SW480 (cell line): ENCODE data around the gene ENTREP1.
"Not testable (repeated sequence)": the region's sequence is repeated elsewhere in the genome, so short reads cannot be mapped to it uniquely, and the experiment has no call there.

Experiments
- DNase-seq: peaks from one replicate; pipeline ENCODE4 v3.0.0-alpha.2; 2016; ENCODE audit warnings: low spot score

ENTREP1 gene

DNA sequence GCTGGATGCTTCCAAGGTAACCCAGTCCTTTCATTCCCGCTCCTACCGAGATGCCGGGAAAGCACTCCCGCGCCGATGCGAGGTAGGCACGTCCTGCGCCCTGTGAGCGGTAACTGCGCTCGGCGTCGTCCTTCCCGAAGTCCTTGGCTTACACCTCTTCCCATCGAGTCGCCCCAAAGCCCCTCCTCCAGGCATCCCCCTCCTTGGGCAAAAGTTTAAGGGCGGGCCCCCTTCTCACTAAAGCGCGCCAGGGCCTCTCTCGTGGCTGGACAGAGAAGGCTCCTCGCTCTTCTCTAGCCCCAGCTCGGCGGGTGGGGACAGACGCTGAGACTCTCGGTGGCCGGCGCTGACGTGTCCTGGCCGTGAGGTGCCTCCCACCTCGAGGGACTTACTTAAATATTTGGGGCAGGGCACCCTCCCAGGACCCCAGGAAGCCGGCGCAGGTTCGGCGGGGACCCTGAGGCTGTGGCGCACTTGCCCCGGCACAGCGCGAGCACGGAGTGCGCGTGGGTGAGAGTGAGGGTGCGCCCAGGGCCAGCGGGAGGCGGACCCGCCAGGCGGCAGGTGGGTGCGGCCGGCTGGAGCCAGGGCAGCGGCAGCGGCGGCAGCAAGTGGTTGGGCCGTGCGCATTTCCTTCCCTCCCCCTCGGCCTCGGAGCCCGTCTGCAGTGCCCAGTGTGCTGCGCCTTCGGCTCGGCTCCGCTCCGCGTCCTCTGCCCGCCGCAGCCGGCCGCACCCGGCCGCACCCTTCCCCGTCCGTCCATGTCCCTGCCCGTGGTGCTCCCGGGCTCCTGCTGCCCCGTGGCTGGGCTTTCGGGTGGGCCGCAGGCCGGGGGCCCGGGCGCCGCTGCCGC, at the start of gene ENTREP1:
Gene ENTREP1 (plus strand): TSS at position 667 of the 853 bp plus-strand sequence. CDS start 95 bp downstream, at position 762.
- peak; percentile 80 for DNase-seq

DNA sequence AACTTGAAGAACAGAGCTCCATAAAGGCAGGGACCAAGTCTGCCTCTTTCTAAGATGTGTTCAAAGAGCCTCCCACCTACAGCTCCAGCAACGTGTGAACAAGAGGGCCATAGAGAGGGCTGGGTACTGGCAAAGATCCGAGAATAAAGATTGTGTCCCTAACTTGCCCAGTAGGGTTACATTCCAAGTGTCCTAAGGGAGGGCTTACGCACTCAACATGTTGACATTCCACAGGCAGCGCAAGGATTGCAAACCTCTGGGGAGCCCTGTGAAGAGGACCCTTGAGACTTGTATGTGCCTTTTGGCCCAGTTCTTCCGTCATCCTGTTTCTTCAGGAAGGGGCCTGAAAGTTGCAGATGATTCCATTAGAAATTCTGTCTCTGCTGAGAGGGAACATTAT, 48.2 kb upstream of the ENTREP1 start:
- DNase-seq = no peak

DNA sequence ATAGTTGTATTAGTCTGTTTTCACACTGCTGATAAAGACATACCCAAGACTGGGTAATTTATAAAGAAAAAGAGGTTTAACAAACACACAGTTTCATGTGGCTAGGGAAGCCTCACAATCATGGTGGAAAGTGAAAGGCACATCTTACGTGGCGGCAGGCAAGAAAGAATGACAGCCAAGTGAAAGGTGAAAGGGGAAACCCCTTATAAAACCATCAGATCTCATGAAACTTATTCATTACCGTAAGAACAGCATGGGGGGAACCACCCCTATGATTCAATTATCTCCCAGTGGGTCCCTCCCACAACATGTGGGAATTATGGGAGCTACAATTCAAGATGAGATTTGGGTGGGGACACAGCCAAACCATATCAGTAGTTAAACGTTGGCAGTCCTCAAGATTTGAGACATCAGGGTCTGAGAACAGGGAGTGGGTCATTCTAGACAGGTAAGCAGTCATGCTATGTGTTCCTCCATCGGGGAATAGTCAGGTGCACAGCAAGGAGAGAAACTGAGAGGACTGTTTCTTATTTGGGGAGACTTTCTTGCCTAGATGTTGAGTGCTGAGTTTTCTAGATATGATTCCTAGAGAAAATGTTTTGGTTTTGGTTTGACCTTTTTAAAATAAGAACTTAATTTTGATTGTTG, 45.8 kb upstream of the ENTREP1 start:
- no peak for DNase-seq

DNA sequence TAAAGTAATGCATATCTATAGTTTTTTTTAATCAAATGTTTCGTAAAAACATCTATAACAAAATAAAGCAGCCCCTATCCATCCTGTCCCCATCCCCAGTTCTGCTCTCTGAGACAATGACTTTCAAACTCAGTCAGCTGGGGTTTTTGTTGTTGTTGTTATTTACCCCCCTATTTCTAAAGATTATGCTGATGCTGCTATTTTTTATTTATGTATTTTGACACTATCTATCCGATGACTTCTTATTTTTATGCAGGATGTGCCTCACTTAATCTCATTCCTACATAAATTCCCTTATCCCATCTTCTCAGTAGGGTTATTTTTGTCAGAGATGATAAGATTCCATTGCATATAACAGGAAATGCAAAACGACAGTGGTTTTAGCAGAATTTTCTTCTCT, 45.3 kb upstream of the ENTREP1 start:
- no peak for DNase-seq

- no peak for DNase-seq
Measured at GRCh38 chr9:69283003-69283402, 42.0 kb upstream of the ENTREP1 start.

DNA sequence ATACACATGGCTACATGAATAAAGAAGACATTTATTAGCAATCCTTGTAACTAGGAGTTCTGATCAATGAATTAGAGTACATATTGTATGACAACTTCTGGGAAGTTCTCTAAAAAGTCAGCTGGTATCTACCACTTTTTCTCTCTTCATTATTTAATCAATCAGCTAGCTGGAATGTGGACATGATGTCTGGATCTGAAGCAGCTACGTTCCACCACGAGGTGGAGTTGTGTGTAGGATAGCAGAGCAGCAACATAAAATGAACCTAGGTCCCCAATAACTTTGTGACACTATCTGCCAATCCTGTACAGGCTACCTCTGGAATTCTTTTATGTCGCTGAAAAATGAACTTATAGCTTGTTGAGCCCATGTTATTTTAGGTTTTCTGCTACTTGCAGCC, 32.9 kb upstream of the ENTREP1 start:
- no peak for DNase-seq

GRCh38 chr9:69293156-69293555, 31.9 kb upstream of the ENTREP1 start:
- no peak for DNase-seq

GRCh38 chr9:69295872-69296552, 29.0 kb upstream of the ENTREP1 start:
- DNase-seq = no peak

DNA sequence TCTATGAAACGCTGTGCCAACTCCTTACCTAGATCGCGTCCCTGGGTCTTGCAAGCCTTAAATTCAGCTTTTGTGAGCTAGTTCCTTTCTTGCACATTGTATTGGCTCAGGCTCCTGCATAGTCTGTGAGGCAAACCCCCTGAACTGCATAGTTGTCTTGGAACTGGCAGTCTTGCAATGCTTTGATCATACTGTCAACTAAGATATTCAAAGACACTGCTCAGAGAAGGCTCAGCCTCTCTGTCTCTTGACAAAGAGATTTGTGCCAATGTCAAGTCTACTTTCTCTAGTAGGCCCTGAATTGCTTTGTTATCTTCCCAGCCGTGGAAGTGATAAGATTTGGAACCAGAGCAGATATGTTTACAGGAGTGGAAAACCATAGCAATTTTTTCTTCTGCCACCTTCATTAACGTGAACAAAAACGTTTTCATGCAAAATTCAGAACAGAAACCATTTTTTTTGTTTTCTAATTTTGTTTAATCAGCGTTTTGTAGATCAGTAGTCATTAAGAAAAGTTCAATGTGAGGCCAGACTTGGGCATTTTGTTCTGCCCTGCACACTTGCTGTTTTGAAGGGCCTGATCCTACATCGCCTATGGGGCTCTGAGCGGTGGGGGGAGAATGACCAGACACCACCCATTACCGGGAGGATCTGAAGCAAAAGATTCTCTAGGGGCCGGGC, 27.6 kb upstream of the ENTREP1 start:
- DNase-seq = no peak

GRCh38 chr9:69299315-69299714, 25.7 kb upstream of the ENTREP1 start:
- DNase-seq = no peak

DNA sequence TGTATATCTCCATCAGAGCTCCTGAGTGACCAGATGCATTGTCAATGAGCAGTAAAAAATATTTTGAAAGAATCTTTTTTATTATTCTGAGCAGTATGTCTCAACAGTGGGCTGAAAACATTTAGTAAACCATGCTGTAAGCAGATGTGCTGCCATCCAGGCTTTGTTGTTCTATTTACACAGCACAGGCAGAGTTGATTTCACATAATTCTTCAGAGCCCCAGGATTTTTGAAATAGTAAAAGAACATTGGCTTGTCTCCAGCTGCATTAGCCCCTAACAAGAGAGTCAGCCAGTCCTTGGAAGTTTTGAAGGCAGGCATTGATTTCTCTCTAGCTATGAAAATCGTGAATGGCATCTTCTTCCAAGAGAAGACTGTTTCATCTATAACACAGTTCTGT, 25.2 kb upstream of the ENTREP1 start:
- no peak for DNase-seq

DNA sequence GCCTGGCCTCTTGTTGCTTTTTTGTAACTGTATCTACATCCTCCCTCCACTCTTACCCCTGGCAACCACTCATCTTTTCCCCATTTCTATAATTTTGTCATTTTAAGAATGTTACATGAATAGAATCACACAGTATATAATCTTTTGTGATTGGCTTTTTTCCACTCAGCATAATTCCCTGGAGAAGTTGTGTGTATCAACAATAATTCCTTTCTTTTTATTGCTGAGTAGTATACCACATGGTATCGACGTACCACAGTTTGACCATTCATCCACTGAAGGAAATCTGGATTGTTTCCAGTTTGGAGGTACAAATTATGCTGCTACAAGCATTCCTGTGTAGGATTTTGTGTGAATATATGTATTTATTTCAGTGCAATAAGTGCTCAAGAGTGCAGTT, 21.7 kb upstream of the ENTREP1 start:
- no peak for DNase-seq

GRCh38 chr9:69306895-69307445, 18.0 kb upstream of the ENTREP1 start:
- DNase-seq = not testable (repeated sequence)

DNA sequence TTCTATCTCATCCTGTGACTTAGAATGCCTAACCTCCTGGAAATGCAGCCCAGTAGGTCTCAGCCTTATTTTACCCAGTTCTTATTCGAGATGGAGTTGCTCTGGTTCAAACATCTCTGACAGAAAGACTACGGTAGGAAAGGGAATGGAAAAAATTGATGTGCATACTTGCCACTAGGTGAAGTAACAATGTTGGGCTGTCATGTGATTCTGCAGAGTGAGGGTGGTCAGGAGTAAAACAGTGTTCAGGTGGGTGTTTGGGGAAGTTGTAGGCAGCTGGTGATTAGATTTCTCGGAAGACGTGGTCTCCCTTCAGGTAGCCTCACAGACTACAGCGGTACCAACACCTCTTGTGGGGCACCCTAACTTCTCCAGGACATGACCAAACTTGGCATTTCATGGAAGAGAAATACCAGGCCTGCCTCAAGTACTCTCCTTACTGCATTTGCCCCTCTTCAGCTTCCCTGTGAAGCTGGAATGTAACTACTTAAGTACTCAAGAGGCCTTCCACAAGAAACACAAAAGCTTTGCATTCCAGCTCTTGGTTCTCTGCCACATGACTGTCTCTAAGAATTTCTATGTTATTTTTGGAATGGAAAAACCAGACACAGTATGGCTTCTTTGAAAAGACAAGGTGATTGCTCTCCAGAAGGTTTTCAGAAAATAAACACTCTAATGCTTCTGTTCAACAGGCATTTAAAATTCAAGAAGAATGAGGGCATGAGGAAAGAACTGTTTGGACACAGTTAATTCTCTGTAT, 17.4 kb upstream of the ENTREP1 start:
- no peak for DNase-seq

GRCh38 chr9:69308206-69308931, 16.6 kb upstream of the ENTREP1 start:
- no peak for DNase-seq

DNA sequence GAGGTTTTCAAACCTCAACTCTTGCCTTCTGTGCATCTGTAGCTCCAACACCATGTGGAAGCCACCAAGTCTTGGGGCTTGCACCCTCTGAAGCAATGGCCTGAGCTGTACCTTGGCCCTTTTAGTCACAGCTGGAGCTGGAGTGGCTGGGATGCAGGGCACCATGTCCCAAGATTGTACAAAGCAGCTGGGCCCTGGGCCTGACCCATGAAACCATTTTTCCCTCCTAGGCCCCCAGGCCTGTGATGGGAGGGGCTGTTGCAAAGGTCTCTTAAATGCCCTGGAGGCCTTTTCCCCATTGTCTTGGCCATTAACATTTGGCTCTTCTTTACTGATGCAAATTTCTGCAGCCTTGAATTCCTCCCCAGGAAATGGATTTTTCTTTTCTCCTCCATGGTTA, 11.8 kb upstream of the ENTREP1 start:
- DNase-seq = no peak

- no peak for DNase-seq
Measured at GRCh38 chr9:69314547-69314946, 10.5 kb upstream of the ENTREP1 start.

GRCh38 chr9:69317081-69317480, 7.9 kb upstream of the ENTREP1 start:
- peak; percentile 42 for DNase-seq

GRCh38 chr9:69317894-69318293, 7.1 kb upstream of the ENTREP1 start:
- DNase-seq = no peak

GRCh38 chr9:69319324-69320025, 5.5 kb upstream of the ENTREP1 start:
- no peak for DNase-seq
